Astrocyte of the spinal cord (primary cell): ENCODE data around the gene SOX1.
A peak's percentile ranks its signal among the peaks of the same experiment; 100 is the strongest.

ENCODE experiments used
- DNase-seq: peaks from one replicate; pipeline ENCODE4 v3.0.0; 2011; ENCODE audit warnings: low read depth, low spot score
- H3K4me3 ChIP-seq: 2 replicates; pipeline ENCODE4 v1.5.1; 2011; ENCODE audit warnings: low read depth, mild to moderate bottlenecking, low read length, moderate library complexity
- in situ Hi-C: cut with HindIII; loops from 2 replicates; pipeline ENCODE4 v1.10.0; 2017; ENCODE audit warnings: low sequenced_read_pairs
- TF ChIP-seq, protein P1 (sequence below): IDR thresholded peaks from 2 replicates; pipeline ENCODE4 v1.5.1; 2012; ENCODE audit warnings: low read depth, mild to moderate bottlenecking, low read length, inconsistent platforms

Gene SOX1

GRCh38 chr13:112061367-112062061 is 5.4 kb upstream of the SOX1 start:
- in situ Hi-C loops = no loop called here
- no peak for DNase-seq
- H3K4me3 ChIP-seq = no peak overlapping the region
- TF ChIP-seq, protein P1, sequence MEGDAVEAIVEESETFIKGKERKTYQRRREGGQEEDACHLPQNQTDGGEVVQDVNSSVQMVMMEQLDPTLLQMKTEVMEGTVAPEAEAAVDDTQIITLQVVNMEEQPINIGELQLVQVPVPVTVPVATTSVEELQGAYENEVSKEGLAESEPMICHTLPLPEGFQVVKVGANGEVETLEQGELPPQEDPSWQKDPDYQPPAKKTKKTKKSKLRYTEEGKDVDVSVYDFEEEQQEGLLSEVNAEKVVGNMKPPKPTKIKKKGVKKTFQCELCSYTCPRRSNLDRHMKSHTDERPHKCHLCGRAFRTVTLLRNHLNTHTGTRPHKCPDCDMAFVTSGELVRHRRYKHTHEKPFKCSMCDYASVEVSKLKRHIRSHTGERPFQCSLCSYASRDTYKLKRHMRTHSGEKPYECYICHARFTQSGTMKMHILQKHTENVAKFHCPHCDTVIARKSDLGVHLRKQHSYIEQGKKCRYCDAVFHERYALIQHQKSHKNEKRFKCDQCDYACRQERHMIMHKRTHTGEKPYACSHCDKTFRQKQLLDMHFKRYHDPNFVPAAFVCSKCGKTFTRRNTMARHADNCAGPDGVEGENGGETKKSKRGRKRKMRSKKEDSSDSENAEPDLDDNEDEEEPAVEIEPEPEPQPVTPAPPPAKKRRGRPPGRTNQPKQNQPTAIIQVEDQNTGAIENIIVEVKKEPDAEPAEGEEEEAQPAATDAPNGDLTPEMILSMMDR = no peak

GRCh38 chr13:112062072-112062567 is 4.8 kb upstream of the SOX1 start:
- TF ChIP-seq, protein P1 = no peak
- in situ Hi-C loops = no loop called here
- H3K4me3 ChIP-seq = no peak overlapping the region
- no peak for DNase-seq

- no peak for DNase-seq
- TF ChIP-seq, protein P1 = peak; percentile 13
- H3K4me3 ChIP-seq = no peak overlapping the region
- in situ Hi-C loops = no loop called here
These were observed 4.1 kb upstream of the SOX1 start for GRCh38 chr13:112062571-112063570.

DNA sequence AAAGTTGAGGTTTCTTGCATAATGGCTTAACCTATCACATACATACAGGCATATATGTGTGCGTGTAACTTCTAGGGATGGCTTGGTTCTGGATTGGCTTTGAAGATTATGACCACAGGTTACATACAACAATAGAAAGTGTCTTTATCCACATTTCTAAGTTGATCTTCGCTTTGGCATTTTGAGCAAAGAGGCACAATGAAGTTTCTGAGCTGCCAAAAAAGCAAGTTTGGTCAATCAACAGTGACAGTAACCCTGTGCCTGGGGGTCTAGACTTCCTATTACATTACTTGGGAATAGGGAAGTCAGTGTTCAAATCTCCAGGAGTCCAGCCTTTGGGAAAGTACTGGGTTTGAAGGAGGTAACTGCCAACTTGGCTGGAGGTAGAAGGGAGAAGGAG is 3.1 kb upstream of the SOX1 start:
- TF ChIP-seq, protein P1 = no peak

GRCh38 chr13:112064222-112064621 is 2.7 kb upstream of the SOX1 start:
- in situ Hi-C loops = no loop called here
- no peak overlapping the region for H3K4me3 ChIP-seq
- TF ChIP-seq, protein P1 = no peak
- DNase-seq = no peak

More for the DNA sequence above, 3.1 kb upstream of the SOX1 start:
- DNase-seq = no peak
- in situ Hi-C loops = no loop called here
- no peak overlapping the region for H3K4me3 ChIP-seq

DNA sequence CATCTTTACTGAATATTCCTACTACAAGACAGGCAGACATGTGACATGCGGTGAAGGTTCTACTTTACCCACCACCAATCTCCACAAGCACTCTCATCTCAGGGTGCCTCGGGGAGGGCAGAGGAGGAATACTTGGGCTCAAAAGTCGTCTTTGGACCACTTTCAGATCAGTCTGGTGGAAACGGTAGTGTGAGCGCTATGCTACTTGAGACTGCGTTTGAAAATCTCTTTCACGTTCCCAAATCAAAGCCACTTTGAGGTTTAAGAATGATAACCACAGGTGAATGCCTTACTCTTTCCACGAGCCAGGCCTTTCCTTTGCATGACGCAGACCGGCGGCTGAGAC is 1.5 kb upstream of the SOX1 start:
- H3K4me3 ChIP-seq = no peak overlapping the region
- TF ChIP-seq, protein P1 = no peak
- no peak for DNase-seq
- in situ Hi-C loops = no loop called here
